PC-9 (cell line): Measurements from ENCODE around the gene NR1H3. TPM values are rescaled to one million over a fixed set of nuclear protein-coding genes. Genes with fewer than 3 reads are reported as not detected.

Experiments used
- BruUV-seq: library from RNA; stranded (reverse); fragments of 400-500 nt; replicated peaks from 2 replicates; lab custom pipeline; 2021; lab: Mats Ljungman, UMichigan
- CTCF ChIA-PET: fragments of 300-600 bp; sonication (Branson Sonifier 250); formaldehyde crosslinking; loops from one replicate; lab custom pipeline; 2022; ENCODE audit warnings: antibody characterized with exemption; lab: Charles Lee
- POLR2A ChIA-PET: fragments of 300-600 bp; sonication (Branson Sonifier 250); formaldehyde crosslinking; loops from one replicate; lab custom pipeline; 2022; ENCODE audit warnings: antibody characterized with exemption; ENCODE audit not compliant: unreplicated experiment; lab: Charles Lee
- DNase-seq, 2 experiments: peaks; one replicate each; pipeline versions ENCODE4 v3.0.0 to v3.0.0-alpha.2; 2015 to 2022; ENCODE audit warnings: mixed read lengths in 1 of 2
- H2AFZ ChIP-seq: fragments of 200-600 bp; sonication (generic); 2 replicates; pipeline ENCODE4 v1.8.1; 2017; ENCODE audit warnings: antibody characterized with exemption
- H3F3A ChIP-seq: fragments of 200-600 bp; sonication (generic); 2 replicates; pipeline ENCODE4 v1.8.1; 2017; ENCODE audit warnings: antibody characterized with exemption, mild to moderate bottlenecking, low read depth; ENCODE audit not compliant: insufficient read depth
- H3K27ac ChIP-seq: fragments of 200-600 bp; sonication (generic); 2 replicates; pipeline ENCODE4 v1.6.1; 2016; ENCODE audit warnings: mixed run types
- H3K27me3 ChIP-seq: fragments of 200-600 bp; sonication (generic); 2 replicates; pipeline ENCODE4 v1.6.1; 2016; ENCODE audit warnings: low read depth, mixed run types; ENCODE audit not compliant: insufficient read depth
- H3K36me3 ChIP-seq: fragments of 200-600 bp; sonication (generic); 2 replicates; pipeline ENCODE4 v1.6.1; 2016; ENCODE audit warnings: low read depth, mixed run types
- H3K4me1 ChIP-seq: fragments of 200-600 bp; sonication (generic); replicated peaks from 2 replicates; pipeline ENCODE4 v1.6.1; 2016; ENCODE audit warnings: mixed run types; ENCODE audit not compliant: insufficient read depth
- H3K4me2 ChIP-seq: fragments of 200-600 bp; sonication (generic); 2 replicates; pipeline ENCODE4 v1.6.1; 2017; ENCODE audit warnings: mixed run types
- H3K4me3 ChIP-seq: fragments of 200-600 bp; sonication (generic); 2 replicates; pipeline ENCODE4 v1.6.1; 2016; ENCODE audit warnings: mixed run types
- H3K79me2 ChIP-seq: fragments of 200-600 bp; sonication (generic); 2 replicates; pipeline ENCODE4 v1.6.1; 2017; ENCODE audit warnings: low read depth, mixed run types
- H3K9me2 ChIP-seq: fragments of 200-600 bp; sonication (generic); 2 replicates; pipeline ENCODE4 v1.8.1; 2017; ENCODE audit warnings: mild to moderate bottlenecking; ENCODE audit not compliant: insufficient read depth
- H3K9me3 ChIP-seq: fragments of 200-600 bp; sonication (generic); 2 replicates; pipeline ENCODE4 v1.8.1; 2016; ENCODE audit warnings: low read depth; ENCODE audit not compliant: insufficient read depth
- H4K20me1 ChIP-seq: fragments of 200-600 bp; sonication (generic); 2 replicates; pipeline ENCODE4 v1.8.1; 2017; ENCODE audit not compliant: insufficient read depth
- EZH2 ChIP-seq: fragments of 200-600 bp; sonication (generic); IDR thresholded peaks from 2 replicates; pipeline ENCODE4 v1.8.0; 2017; ENCODE audit warnings: antibody characterized with exemption, low read depth
- intact Hi-C: fragments of 100-400 bp; cut with micrococcal nuclease; formaldehyde crosslinking; loops from one replicate; pipeline ENCODE4 v1.10.0; 2022; ENCODE audit not compliant: unreplicated experiment
- total RNA-seq: library from RNA; stranded (reverse); gene quantifications from 2 replicates; pipeline ENCODE4 v1.2.3, GENCODE V29; 2021
- TF ChIP-seq, protein P1 (sequence below): fragments of 200-600 bp; sonication (generic); conservative IDR thresholded peaks from 2 replicates; pipeline ENCODE4 v1.6.1; 2017; ENCODE audit warnings: mixed run types, antibody characterized with exemption, mild to moderate bottlenecking, moderate library complexity

Gene NR1H3
- total RNA-seq, 1 experiment from 2014 or later: 90.4 TPM

DNA sequence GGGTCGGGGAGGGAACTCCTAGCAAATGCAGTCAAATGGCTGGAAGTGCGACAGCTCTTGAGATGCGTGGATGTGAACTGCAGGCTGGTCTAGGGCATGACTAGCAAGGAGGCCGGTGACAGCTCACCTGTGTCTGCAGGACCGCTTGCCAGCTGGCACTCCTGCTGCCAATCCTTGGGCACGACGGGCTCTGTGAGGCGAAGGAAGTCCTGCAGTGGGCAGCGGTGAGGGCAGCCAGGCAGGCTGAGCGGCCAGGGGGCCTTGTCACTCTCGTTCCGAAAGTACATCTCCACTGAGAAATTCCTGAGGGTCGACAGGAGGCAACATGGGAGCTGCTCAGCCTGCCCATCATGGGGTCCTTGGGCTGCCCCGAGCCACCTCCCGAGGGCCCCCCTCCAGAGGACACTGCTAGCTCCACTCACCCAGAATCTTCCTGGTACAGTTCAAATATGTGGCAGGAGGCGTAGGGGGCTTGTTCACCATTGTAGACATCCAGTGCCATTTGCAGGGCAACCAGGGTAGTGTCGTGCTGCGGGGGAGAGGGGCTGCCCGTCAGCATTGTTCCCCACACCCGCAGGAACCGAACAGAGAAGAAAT, 15.1 kb upstream of the NR1H3 start:
- ChIA-PET POLR2A (interaction anchor here (0.6 kb wide), 1 partner anchor 65 kb away, joined by 5 read pairs; no protein-coding TSS in a partner anchor), CTCF (interaction anchor here (0.7 to 1.6 kb wide), 2 partner anchors 16 to 17 kb away, joined by 3 to 8 read pairs; no protein-coding TSS in a partner anchor)
- 0 out of 2 replicates have a peak, but pooled peaks cover 4% of the 10 kb centered on the region for H4K20me1 ChIP-seq
- intact Hi-C loops: no loop called here
- TF ChIP-seq, protein P1, sequence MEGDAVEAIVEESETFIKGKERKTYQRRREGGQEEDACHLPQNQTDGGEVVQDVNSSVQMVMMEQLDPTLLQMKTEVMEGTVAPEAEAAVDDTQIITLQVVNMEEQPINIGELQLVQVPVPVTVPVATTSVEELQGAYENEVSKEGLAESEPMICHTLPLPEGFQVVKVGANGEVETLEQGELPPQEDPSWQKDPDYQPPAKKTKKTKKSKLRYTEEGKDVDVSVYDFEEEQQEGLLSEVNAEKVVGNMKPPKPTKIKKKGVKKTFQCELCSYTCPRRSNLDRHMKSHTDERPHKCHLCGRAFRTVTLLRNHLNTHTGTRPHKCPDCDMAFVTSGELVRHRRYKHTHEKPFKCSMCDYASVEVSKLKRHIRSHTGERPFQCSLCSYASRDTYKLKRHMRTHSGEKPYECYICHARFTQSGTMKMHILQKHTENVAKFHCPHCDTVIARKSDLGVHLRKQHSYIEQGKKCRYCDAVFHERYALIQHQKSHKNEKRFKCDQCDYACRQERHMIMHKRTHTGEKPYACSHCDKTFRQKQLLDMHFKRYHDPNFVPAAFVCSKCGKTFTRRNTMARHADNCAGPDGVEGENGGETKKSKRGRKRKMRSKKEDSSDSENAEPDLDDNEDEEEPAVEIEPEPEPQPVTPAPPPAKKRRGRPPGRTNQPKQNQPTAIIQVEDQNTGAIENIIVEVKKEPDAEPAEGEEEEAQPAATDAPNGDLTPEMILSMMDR: no peak
- TF ChIP-seq EZH2: no peak
- H3K4me1 ChIP-seq: peaks cover 34% of the 10 kb centered on the region
- peak overlapping the region; percentile 39 for H3K27ac ChIP-seq
- no peak overlapping the region for H3K4me3 ChIP-seq
- H3K4me2 ChIP-seq: 0 out of 2 replicates have a peak overlapping the region, but pooled peaks have one; percentile 12
- peaks cover 36% of the 10 kb centered on the region for H3F3A ChIP-seq
- H3K9me2 ChIP-seq: no peaks in the 10 kb centered on the region
- no peaks in the 10 kb centered on the region for H3K9me3 ChIP-seq
- H3K27me3 ChIP-seq: no peaks in the 10 kb centered on the region
- peaks cover 4% of the 10 kb centered on the region; the same call in 1 of the 2 replicates for H3K79me2 ChIP-seq
- no TSS peak for BruUV-seq
- no peak overlapping the region for H2AFZ ChIP-seq
- H3K36me3 ChIP-seq: peaks cover 8% of the 10 kb centered on the region
- DNase-seq: no peak

DNA sequence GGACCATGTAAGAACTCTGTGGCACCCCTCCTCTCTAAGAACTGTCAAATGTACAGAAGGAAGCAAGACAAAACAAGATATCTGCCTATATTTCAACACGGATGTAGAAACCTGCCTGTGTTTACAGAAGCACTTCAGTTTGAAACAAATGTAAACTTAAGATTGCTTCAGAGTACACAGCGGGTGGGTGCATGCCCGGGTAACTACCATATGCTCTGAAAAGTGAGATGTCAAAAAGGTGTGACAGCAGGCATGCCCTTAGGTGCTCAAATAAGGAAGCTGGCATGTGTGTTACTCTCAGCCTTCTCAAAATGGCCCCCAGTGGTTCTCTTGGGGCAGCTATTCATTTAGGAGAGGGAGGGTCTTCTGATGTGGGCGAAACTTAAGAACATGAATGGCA, 14.3 kb upstream of the NR1H3 start:
- intact Hi-C loops: no loop called here
- H3K4me3 ChIP-seq: no peak overlapping the region
- H2AFZ ChIP-seq: no peak overlapping the region
- no peak overlapping the region for H3K4me2 ChIP-seq
- H3K36me3 ChIP-seq: peaks cover 8% of the 10 kb centered on the region
- H4K20me1 ChIP-seq: 0 out of 2 replicates have a peak, but pooled peaks cover 4% of the 10 kb centered on the region
- POLR2A ChIA-PET: no interaction called here
- H3F3A ChIP-seq: peaks cover 35% of the 10 kb centered on the region
- TF ChIP-seq, protein P1: no peak
- H3K79me2 ChIP-seq: peaks cover 11% of the 10 kb centered on the region; the same call in 1 of the 2 replicates
- CTCF ChIA-PET: interaction anchor here (0.7 kb wide), 1 partner anchor 17 kb away, joined by 3 read pairs; no protein-coding TSS in a partner anchor
- H3K27me3 ChIP-seq: no peaks in the 10 kb centered on the region
- no peaks in the 10 kb centered on the region for H3K9me2 ChIP-seq
- H3K9me3 ChIP-seq: no peaks in the 10 kb centered on the region
- DNase-seq: peak in 1 of 2 experiments; percentile 83
- peaks cover 39% of the 10 kb centered on the region for H3K4me1 ChIP-seq
- BruUV-seq: no TSS peak
- no peak overlapping the region for H3K27ac ChIP-seq

DNA sequence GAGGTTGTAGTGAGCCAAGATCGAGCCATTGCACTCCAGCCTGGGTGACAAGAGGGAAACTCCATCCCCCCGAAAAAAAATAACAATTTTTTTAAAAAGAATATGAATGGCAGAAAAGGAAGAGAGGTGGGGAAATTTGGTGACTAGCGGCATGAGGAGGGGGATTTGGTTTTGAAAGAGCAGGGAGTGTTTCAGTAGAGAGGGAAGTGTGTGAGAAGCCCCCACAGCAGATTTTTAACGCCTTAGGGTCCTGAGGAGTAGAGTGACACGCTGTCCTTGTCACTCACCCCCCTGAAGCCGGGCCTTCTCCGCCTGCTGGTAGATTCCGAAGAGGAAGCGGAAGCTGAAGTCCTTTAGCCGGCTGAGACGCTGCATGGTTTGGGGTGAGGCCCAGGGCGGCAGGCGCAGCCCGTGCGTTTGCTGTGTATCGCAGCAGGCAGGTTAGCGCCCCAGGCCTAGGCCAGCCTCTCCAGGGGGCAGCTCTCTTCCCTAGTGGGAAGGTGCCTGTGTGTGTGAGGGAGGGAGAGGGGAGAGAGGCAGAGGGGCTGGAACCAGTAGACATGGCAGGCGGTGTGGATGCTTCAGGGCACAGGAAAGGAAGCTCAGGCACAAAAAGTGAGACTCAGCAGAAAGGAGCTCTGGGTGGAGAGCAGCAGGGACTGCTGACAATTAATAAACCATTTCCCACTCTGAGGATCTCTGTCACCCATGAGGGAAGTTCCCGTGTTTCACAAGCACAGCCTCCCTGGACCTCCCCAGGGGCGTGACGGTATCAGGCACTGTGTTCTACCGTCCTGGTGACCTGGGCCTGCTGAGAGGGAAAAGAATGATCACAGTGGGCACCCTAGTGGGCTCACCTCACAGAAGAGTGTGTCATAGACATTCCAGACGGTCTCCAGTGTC, 13.1 kb upstream of the NR1H3 start:
- CTCF ChIA-PET: no interaction called here
- no peaks in the 10 kb centered on the region for H3K27me3 ChIP-seq
- H3K36me3 ChIP-seq: peaks cover 4% of the 10 kb centered on the region
- no peak for TF ChIP-seq EZH2
- TF ChIP-seq, protein P1: no peak
- H3K4me1 ChIP-seq: peaks cover 43% of the 10 kb centered on the region
- DNase-seq: no peak
- no peaks in the 10 kb centered on the region for H3K9me2 ChIP-seq
- H3K4me2 ChIP-seq: no peak overlapping the region
- intact Hi-C loops: no loop called here
- H3K4me3 ChIP-seq: no peak overlapping the region
- POLR2A ChIA-PET: interaction anchor here (0.6 kb wide), 1 partner anchor 694 kb away, joined by 10 read pairs; no protein-coding TSS in a partner anchor
- H3K9me3 ChIP-seq: no peaks in the 10 kb centered on the region
- no peak overlapping the region for H2AFZ ChIP-seq
- 0 out of 2 replicates have a peak, but pooled peaks cover 4% of the 10 kb centered on the region for H4K20me1 ChIP-seq
- no peak overlapping the region for H3K27ac ChIP-seq
- H3F3A ChIP-seq: peaks cover 33% of the 10 kb centered on the region
- no TSS peak for BruUV-seq
- peaks cover 22% of the 10 kb centered on the region for H3K79me2 ChIP-seq
